GM19397 (cell line): ENCODE data around the gene CCDC142.

Experiments
- ATAC-seq: cut with Tn5 transposase; IDR thresholded peaks from one replicate; pipeline ENCODE4 v1.9.1; 2021; ENCODE audit warnings: mild to moderate bottlenecking, moderate library complexity; ENCODE audit not compliant: unreplicated experiment

The CCDC142 gene

DNA sequence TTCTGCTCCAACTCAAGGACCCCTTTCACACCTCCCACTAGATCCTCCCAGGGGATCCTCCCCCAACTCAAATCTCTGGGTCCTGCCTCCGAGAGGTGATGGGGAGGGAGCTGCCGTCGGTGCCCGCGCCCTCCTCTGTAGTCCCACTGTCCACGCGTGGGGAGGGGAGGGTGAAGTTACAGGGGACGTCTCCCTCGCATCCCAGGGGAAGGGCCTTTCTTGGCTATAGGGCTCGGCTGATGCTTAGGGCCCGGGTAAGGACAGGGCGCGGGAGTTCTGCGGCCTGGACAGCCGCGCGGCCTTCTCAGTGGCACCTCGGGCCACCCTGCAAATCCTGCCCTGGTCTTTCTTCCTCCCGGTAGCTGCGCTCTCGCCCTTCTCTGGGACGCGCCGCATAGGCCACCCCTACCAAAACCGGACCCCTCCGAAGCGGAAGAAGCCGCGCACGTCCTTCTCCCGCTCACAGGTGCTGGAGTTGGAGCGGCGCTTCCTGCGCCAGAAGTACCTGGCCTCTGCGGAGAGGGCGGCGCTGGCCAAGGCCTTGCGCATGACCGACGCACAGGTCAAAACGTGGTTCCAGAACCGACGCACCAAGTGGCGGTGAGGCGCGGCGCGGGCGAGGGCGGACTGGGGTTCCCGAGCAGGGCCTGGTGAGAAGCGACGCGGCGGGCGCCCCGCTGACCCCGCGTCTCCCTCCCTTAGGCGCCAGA is 32.6 kb upstream of the CCDC142 start:
- no peak for ATAC-seq

DNA sequence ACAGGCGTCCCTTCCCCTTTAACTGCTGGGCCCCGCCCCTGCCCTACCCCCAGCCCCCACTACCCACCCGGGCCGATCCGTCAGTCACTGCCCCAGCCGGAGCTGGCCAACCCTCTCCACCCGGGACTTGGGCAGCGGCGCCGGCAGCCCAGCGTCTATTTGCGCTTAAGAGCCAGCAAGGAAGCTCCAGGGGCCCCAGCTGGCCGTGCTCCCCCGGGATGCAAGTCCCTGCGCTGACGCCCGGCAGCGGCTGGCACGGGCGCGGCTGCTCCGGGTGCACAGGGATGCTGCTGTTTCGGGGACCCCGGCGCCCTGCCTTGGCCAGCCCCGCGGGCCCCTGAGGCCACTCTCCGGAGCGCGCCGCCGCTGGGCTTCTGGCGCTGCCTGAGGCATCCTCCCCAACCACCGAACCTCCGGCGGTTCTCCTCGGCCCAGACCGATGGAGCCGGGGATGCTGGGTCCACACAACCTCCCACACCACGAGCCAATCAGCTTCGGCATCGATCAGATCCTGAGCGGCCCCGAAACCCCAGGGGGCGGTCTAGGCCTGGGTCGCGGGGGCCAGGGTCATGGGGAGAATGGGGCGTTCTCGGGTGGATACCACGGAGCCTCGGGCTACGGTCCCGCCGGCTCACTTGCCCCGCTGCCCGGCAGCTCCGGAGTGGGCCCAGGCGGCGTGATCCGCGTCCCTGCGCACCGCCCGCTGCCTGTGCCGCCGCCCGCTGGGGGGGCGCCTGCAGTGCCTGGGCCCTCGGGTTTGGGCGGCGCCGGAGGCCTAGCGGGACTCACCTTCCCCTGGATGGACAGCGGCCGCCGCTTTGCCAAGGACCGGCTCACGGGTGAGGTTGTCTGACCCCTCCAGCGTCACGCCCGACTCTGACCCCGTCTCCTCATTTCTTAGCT is 31.8 kb upstream of the CCDC142 start, which contains the start of gene TLX2:
Gene TLX2 (plus strand): TSS at position 83 of the 903 bp plus-strand sequence. CDS start 357 bp downstream, at position 440.
- no peak for ATAC-seq

DNA sequence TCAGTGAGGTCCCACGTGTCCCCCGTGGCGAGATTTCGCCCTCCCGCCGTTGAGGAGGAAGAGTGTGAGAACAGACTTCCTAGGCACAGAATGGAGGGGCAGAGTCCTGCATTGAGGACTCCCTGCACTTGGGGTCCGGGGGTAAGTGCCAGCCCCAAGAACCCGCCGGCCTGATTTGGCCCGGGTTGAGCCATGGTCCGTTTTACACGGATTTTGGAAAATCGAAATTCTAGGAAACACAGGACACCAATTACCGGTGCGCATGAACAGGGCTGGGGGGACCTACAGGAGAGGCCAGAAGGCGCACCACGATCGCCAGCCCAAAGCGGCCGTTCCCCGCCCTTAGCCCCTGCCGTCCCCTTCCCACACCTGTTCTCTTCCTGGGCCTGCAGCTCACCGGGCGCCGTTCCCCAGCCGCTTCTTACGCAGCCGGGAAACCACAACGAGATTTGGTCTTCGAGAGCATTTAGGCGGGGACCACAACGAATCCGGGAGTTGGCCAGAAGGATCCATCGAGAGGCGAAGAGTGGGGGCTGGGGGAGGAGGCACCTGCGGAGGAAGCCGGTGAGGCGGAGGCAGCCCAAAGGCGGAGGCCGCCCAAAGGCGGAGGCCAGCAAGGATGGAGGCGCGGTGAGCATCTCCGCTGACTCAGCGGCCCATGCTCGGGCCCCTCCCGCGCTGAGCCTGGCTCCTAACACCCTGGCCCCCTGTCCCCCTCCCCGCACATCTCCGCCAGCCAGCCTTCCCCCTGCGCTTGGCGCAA is 31.0 kb upstream of the CCDC142 start:
- no peak for ATAC-seq

DNA sequence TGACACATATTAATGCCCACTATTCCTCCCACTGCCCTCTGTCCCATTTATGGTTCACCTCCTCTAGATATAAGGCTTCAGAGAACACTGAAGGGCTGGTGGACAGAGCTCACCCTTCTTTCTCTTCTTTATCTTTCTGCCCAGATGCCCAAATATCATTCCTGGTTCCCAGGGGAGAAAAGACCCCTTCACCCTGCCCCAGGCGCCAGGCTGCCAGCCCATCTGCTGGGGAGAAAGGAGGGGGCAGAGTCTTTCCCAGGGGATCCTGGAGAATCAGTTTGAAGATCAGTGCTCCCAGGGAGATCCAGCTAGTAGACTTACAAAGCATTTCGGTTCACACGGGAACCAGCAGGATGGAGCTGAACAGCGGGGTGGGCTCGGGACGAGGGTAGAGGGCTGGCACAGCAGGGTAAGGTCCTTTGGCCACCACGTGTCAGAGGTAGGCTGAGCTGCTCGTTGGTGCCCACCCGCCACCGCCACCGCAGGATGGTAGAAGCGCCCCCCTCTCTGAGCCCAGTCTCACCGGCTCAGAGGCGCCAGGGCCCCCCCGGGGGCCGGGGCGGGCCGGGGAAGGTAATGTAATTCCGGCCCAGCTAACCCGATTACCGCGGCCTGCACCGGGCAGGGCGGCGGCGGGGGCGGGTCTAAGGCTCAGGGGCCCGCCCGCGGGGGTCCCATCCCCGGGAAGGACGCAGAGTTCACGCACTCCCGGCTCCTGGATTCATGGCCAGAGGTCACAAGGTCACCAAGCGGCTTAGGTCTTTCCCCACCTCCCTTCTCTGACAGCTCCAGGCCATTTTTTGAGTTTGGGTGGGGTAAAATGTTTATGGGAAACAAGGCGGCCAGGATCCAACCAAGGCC is 30.2 kb upstream of the CCDC142 start:
- ATAC-seq, result no peak

DNA sequence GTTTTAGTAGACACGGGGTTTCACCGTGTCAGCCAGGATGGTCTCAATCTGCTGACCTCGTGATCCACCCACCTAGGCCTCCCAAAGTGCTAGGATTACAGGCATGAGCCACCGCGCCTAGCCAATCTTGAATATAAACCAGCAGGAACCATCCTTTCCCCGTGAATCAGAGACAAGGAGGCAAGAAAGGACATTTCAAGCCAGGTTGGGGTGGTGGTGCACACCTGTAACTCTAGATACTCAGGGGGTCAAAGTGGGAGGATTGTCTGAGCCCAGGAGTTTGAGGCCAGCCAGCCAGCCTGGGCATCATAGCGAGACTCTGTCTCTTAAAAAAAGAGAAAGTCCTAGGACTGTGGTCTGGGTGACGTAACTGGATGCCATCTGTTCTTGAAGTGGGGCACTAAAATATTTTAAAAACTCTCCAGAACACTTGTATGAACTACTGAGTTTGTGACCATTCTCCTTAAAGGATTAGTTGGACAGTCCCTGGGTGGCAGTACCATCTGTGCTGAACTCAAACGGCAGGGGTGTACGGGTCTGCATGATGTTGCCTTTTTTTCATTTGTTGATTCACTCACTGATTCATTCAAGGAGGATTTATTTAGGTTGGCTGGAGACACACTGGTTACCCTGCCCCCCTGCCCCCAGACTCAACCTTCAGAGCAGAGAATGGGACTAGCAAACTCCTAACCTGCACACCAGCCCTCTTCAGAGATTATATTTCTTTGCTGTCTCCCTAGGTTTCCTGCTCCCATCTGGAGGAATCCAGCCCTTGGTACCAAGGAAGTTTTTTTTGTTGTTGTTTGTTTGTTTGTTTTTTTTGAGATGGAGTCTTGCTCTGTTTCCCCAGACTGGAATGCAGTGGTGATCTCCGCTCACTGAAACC is 28.5 kb upstream of the CCDC142 start:
- no peak for ATAC-seq

DNA sequence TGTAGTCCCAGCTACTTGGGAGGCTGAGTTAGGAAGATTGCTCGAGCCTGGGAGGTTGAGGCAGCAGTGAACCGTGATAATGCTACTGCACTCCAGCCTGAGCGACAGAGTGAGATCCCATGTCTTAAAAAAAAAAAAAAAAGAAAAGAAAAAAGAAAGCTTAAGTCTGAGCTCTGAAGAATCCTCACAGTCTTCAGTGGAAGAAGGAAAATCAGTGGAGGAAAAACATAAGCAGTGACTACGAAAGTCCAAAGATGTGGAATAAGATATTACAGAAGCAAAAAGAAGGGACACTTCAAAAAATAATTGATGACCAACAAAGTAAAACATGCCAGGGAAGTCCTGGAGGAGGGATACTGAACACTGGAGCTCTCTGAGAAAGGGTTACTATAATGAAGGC is 27.5 kb upstream of the CCDC142 start:
- ATAC-seq, result no peak

DNA sequence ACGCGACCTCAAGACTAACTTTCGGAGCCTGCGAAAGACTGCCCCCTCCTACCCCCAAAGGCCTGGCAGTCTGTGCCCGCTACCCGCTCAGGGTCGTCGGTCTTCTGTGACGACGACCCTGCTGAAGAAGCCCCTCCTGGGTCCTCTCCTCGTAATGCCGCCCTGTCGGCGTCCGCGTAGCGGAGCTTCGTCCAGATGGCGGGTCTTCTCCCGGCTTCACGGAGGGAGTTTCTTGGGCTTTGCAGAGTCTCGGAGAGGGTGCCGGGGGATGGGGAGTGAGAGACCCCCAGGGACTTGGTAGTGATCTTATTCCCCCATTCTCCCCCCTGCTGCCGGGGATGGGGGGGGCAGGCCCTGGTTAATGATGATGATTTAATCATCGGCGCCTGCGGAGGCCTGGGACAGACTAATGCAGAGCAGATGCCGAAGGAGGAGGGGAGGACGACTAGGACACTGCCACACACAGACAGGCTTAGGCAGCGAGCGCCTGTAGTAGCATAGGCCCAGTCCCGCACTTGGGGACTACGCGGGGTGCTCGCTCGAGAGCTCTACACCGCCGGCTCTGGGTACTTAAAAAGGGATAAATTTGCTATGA is 25.2 kb upstream of the CCDC142 start:
- ATAC-seq, result peak; percentile 4

DNA sequence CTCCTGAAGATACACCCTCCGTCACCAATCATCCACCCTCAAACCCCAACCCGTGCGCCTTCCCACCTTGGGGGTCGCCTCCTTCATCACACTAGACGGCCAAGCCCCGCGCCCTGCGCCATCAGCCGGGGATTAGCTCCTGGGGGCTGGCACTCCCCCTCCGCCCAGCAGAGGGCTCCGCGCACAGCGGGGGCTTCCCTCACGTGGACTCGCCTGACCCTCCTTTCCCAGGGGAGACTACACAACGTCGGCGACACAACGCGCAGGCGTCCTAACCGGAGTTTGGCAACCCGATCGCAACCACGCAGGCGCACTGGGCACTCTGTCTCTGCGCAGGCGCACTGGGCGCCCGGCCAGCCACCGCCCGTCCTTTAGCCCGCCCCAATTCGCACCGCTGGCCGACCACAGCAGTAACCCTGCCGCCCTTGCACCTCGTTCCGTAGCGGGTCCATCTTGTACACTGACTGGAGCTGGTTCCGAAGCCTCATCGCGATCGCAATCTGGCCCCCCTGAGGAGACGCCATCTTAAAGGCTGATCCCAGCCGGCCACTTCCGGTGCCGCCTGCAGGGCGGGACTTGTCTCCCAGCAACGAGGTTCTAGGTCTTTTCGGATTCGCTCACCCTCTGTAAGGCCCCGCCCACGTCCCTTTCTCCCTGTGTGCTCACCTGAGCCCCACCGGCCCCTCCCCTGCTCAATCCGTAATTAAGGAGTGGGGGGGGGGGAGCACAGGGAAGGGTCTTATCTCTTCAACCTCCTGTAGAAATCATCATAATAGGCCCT is 24.5 kb upstream of the CCDC142 start, which contains the start of gene PCGF1:
Gene PCGF1 (minus strand): TSS at position 551 of the 781 bp plus-strand sequence. CDS start 27 bp downstream, at position 524.
- ATAC-seq, result peak; percentile 81

DNA sequence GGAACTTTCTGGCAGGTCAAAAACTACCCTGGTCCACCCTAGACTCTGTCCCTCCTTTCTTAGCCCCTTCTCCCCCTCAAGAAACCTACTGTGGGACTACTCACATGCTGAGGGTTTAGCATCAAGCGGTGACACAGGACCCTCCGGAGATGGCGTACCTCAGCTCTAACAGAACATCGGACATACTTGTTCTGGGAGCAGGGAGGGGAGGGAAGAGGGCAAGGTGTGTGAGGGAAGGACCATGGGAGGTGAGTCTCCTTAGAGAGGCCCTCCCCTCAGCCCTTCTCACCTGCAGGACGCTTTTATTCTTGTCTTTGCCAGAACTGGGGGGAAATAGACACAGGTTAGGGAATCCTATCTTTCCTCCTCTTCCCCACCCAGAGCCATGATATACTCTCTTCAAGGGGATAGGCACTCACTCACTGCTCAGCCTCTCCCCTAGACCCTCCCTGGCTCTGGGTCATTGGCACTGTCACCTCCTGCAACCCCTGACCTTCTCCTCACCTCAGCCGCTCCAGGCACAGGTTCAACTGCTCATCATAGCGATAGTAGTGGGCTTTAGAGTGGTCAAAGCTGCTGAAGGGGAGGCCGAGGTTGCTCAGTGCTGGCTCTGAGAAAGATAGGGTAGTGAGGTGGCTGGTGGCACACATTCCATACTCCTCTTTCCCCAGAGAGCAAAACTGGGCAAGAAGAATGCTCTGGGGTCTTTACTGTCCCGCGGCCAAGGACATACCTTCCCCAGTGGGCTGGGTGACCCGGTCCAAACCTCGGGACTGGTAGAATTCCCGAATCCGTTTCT is 22.8 kb upstream of the CCDC142 start:
- ATAC-seq, result no peak

DNA sequence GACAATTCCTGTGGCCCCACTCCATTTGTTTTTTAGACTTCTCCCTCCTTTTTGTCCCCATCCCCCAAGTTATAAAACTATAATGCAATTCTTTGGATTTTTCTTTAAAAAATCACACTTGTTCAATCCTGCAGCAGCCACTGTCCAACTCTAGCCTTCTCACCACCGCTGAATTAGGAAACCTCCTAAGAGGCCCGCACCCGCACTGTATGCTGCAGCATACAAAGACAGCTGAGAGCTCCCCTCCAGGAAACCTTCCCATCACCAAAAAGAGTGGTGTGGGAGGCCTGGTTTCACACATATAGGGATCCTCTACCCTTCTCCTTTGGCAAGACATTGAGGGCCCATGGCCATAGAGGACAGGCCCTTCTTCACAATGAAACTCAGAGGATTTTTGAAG is 21.8 kb upstream of the CCDC142 start:
- no peak for ATAC-seq

DNA sequence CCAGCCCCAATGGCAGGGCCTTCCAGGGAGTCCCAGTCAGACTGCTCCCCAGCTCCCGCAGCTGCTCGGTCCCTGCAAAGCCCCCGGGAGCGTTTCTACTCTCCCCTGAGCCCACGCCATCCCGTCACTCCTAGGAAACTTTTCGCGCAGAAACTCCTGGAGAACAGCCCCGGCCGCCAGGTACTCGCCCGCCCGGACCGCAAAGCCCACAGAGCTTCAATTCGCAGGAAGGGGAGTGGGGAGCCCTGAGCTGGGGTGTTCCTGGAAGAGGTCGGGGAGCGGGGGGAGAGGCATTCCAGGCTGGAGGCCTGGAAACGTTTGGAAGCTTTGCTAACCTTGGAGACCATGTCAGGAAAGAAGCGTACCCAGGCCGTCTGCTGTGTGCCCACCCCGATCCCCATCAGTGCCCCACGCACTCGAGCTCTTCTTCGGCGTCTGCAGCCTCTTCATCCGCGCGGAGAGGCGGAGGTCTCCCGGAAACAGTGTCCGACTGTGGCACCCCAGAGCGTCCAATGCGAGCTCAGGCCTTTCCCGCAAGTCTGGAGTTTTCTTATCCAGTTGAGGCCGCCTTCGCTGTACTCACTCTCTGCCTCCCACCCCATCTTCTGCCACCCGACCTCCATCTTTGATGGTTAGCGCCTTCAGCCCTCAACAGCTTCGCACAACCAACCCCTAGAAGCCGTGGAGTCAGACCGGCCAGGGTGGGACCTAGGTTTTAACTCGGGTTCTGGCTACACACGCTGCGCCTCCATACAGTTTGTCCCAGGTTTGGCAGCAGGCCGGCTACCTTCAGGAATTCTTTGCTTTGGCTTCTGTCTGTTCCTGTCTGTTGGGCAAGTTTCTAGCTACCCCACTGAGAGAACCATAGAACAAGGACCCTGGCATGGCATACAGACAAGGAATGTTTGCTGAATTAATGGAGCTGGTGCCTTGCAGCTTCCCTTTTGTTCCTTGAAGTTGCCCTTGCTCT is 21.0 kb upstream of the CCDC142 start:
- no peak for ATAC-seq

DNA sequence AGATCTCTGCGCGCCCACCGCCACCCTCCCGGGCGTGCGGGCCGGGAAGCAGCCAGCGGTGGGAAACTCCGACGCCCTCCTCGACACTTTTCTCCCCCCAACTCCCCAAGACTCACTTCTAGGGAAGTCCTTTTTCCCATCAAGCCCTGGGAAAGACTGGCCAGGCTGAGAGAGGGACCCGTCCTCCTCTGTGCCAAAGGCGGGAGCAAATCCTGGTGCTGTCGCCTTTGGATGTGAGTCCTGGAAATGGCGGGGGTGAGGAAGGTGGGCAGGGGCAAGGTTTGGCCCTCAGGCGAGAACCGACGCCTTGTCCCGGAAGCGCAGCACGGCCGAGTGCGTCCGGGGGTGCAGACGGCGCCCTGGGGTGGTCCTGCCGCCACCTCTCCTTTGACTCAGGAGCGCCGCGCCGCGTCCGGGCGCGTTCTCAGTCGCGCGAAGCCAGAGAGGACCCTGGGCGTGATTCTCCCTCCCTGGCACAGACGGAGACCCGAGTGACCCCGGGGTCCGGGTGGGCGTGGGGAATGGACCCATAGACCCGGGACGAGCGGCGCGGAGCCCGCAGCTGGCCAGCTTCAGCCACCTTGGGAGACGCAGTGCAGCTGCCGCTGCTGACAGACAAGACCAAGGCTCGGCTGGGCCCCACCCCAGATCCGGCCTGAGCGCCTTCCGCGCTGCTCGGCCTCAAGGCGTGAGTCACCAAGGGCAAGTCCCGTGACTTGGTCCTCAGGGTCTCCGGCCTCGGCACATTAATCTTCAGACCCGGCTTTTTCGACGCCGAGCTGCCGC is 20.1 kb upstream of the CCDC142 start:
- ATAC-seq, result peak; percentile 37

DNA sequence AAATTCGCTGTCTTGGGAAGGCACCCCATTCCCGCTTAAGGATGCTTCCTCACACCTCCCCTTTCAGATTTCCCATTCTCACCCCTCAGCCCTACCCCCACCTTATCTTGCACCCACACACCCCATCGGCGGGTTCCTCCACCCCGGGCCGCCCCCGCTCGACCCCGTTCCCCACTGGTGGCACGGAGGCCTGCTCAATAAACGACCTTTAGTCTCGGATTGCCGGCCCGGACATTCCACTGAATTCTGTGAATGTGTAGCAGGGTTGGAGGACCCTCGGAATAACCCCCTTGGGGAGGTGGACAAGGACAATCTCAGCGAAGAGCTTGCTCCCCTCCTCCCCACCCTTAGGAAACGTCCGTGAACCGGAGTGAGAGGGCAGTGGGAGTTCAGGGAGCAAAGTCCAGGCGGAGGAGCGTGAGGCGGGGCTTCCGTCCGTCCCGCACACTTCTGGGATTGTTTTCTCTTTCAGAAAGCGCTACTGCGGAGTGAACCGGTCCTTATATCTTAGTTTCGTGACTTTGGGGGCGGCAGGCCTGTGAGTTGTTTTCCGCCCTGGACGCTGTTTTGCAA is 19.4 kb upstream of the CCDC142 start:
- ATAC-seq, result no peak

DNA sequence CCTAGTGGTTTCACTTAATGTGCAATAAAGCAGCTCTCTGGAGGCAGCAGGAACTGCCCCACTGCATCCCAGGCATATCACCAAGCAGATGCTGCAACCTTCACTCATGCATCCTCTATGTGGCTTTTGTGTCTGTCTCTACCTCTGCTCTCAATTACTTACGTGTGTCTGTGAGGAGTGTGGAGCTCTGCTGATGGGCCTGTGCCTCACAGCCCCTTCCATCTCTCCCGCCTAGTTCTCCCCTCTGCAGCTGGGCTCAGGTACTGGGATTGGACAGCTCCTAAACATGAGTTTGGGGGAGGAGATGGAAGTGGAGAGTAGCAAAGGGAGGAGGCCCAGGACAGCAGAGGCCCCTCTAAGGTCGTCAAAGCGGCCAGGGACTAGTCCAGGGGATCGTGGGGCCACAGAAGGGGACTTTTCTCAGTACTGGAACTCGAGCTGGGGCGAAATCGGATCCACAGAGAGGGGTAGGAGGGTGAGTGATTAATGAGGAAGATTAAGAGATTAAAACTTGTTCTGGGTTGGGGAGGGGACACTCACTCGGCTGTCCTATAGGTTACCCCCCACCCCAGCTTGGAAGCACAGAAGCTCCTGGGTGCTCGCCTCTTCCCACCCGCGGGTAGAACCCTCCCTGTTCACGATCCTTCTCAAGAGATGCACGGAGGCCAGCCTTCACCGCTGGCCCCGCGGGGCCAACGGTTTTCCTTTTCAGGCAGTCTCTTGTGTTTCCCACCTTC is 18.7 kb upstream of the CCDC142 start:
- no peak for ATAC-seq
